Activated CD4-positive, alpha-beta T cell treated with anti-CD3 and anti-CD28 coated beads, Interleukin-2, amount 50 U/mL, for 16 hours (primary cell): ENCODE results near the gene NTNG1.

Experiments
- DNase-seq: peaks from one replicate; pipeline ENCODE4 v3.0.0-alpha.2; 2020

The NTNG1 gene

GRCh38 chr1:107344268-107344760 is 203.5 kb downstream of the NTNG1 start:
- DNase-seq = no peak

- no peak for DNase-seq
Measured at GRCh38 chr1:107344836-107345235, 204.0 kb downstream of the NTNG1 start.

GRCh38 chr1:107352850-107353249 is 212.0 kb downstream of the NTNG1 start:
- DNase-seq = no peak

- DNase-seq = no peak
Measured at GRCh38 chr1:107357376-107357775, 216.5 kb downstream of the NTNG1 start.

- no peak for DNase-seq
Measured at GRCh38 chr1:107358619-107359327, 217.9 kb downstream of the NTNG1 start.

- DNase-seq = no peak
Measured at GRCh38 chr1:107359472-107360241, 218.8 kb downstream of the NTNG1 start.

- DNase-seq = no peak
Measured at GRCh38 chr1:107362468-107363140, 221.8 kb downstream of the NTNG1 start.

- DNase-seq = no peak
Measured at GRCh38 chr1:107363154-107363553, 222.3 kb downstream of the NTNG1 start.

GRCh38 chr1:107365527-107366240 is 224.8 kb downstream of the NTNG1 start:
- no peak for DNase-seq

GRCh38 chr1:107378426-107378825 is 237.6 kb downstream of the NTNG1 start:
- no peak for DNase-seq

- no peak for DNase-seq
Measured at GRCh38 chr1:107378866-107379265, 238.0 kb downstream of the NTNG1 start.

- no peak for DNase-seq
Measured at GRCh38 chr1:107379826-107380225, 239.0 kb downstream of the NTNG1 start.

GRCh38 chr1:107389410-107390396 is 248.9 kb downstream of the NTNG1 start:
- DNase-seq = no peak

- no peak for DNase-seq
Measured at GRCh38 chr1:107394301-107394700, 253.5 kb downstream of the NTNG1 start.

GRCh38 chr1:107401704-107402103 is 260.9 kb downstream of the NTNG1 start:
- no peak for DNase-seq

- no peak for DNase-seq
Measured at GRCh38 chr1:107404756-107405155, 263.9 kb downstream of the NTNG1 start.

GRCh38 chr1:107405236-107405635 is 264.4 kb downstream of the NTNG1 start:
- DNase-seq = no peak

GRCh38 chr1:107407011-107407410 is 266.2 kb downstream of the NTNG1 start:
- DNase-seq = no peak

- DNase-seq = no peak
Measured at GRCh38 chr1:107413546-107413945, 272.7 kb downstream of the NTNG1 start.

GRCh38 chr1:107413951-107414350 is 273.1 kb downstream of the NTNG1 start:
- no peak for DNase-seq

GRCh38 chr1:107414550-107414949 is 273.7 kb downstream of the NTNG1 start:
- DNase-seq = no peak

GRCh38 chr1:107415241-107415640 is 274.4 kb downstream of the NTNG1 start:
- no peak for DNase-seq
